ENCODE results near the gene KMT2C.
"Not testable (repeated sequence)": the region's sequence is repeated elsewhere in the genome, so short reads cannot be mapped to it uniquely, and the experiment has no call there.

Gene KMT2C

GRCh38 chr7:152399344-152399743 lies 36.5 kb downstream of the KMT2C start:
- no peaks in the 10 kb centered on the region for H3K9me3 ChIP-seq (ENCODE audit: low read length)
- H4K20me1 ChIP-seq (ENCODE audit: insufficient read depth, low read length) = no peaks in the 10 kb centered on the region
- peaks cover 96% of the 10 kb centered on the region for H3K79me2 ChIP-seq (ENCODE audit: insufficient read depth, low read length)

DNA sequence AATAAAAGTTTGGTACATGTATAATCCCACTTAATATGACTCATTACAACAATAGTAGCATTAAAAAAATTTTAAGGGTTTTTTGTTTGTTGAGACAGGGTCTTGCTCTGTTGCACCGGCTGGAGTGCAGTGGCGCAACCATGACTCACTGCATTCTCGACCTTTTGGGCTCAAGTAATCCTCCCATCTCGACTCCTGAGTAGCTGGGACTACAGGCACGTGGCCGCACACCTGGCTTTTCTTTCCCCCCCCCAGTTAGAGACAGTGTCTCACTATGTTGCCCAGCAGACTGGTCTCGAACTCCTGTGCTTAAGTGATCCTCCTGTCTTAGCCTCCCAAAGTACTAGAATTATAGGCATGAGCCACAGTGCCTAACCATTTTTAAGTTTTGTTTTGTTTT lies 40.7 kb downstream of the KMT2C start:
- no peak overlapping the region for H3K4me2 ChIP-seq (ENCODE audit: low read length)
- no peaks in the 10 kb centered on the region for H3K27me3 ChIP-seq (ENCODE audit: insufficient read depth, low read length)
- H3K79me2 ChIP-seq (ENCODE audit: insufficient read depth, low read length) = peaks cover 99% of the 10 kb centered on the region
- H3K9me3 ChIP-seq (ENCODE audit: low read length) = no peaks in the 10 kb centered on the region
- peaks cover 23% of the 10 kb centered on the region for H3K4me1 ChIP-seq (ENCODE audit: insufficient read depth, low read length, severe bottlenecking)
- no peaks in the 10 kb centered on the region; the same call in 1 of the 2 replicates for H3K36me3 ChIP-seq (ENCODE audit: insufficient read depth, low read length)
- TF ChIP-seq, protein P1, sequence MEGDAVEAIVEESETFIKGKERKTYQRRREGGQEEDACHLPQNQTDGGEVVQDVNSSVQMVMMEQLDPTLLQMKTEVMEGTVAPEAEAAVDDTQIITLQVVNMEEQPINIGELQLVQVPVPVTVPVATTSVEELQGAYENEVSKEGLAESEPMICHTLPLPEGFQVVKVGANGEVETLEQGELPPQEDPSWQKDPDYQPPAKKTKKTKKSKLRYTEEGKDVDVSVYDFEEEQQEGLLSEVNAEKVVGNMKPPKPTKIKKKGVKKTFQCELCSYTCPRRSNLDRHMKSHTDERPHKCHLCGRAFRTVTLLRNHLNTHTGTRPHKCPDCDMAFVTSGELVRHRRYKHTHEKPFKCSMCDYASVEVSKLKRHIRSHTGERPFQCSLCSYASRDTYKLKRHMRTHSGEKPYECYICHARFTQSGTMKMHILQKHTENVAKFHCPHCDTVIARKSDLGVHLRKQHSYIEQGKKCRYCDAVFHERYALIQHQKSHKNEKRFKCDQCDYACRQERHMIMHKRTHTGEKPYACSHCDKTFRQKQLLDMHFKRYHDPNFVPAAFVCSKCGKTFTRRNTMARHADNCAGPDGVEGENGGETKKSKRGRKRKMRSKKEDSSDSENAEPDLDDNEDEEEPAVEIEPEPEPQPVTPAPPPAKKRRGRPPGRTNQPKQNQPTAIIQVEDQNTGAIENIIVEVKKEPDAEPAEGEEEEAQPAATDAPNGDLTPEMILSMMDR (IDR thresholded peaks at IDR 0.05; ENCODE audit: low read length) = no peak
- no peak for TF ChIP-seq EZH2 (IDR thresholded peaks at IDR 0.05; ENCODE audit: borderline replicate concordance, low read length)
- no peak overlapping the region for H2AFZ ChIP-seq (ENCODE audit: low read length)
- no peaks in the 10 kb centered on the region for H3K9me2 ChIP-seq (ENCODE audit: low read depth, low read length)
- no peak overlapping the region for H3K9ac ChIP-seq (ENCODE audit: low read length)
- H3F3A ChIP-seq (ENCODE audit: insufficient read depth, low read length) = no peaks in the 10 kb centered on the region
- H3K4me3 ChIP-seq (ENCODE audit: low read depth, low read length, poor library complexity, severe bottlenecking) = no peak overlapping the region
- no peak overlapping the region for H3K27ac ChIP-seq (ENCODE audit: low read depth, low read length, poor library complexity, severe bottlenecking)
- no peaks in the 10 kb centered on the region for H4K20me1 ChIP-seq (ENCODE audit: insufficient read depth, low read length)

More at GRCh38 chr7:152399344-152399743, 36.5 kb downstream of the KMT2C start:
- Histone ChIP-seq H3K36me3 (ENCODE audit: insufficient read depth, low read length) (no peaks in the 10 kb centered on the region; the same call in 1 of the 2 replicates), H3K4me2 (ENCODE audit: low read length) (no peak overlapping the region), H3K4me1 (ENCODE audit: insufficient read depth, low read length, severe bottlenecking) (peaks cover 4% of the 10 kb centered on the region), H3K4me3 (ENCODE audit: low read depth, low read length, poor library complexity, severe bottlenecking) (no peak overlapping the region), H3K9me2 (ENCODE audit: low read depth, low read length) (no peaks in the 10 kb centered on the region), H2AFZ (ENCODE audit: low read length) (no peak overlapping the region), H3K27ac (ENCODE audit: low read depth, low read length, poor library complexity, severe bottlenecking) (no peak overlapping the region), H3K9ac (ENCODE audit: low read length) (no peak overlapping the region), H3K27me3 (ENCODE audit: insufficient read depth, low read length) (no peaks in the 10 kb centered on the region), H3F3A (ENCODE audit: insufficient read depth, low read length) (no peaks in the 10 kb centered on the region)
- TF ChIP-seq, protein P1 (IDR thresholded peaks at IDR 0.05; ENCODE audit: low read length) = no peak
- no peak for TF ChIP-seq EZH2 (IDR thresholded peaks at IDR 0.05; ENCODE audit: borderline replicate concordance, low read length)

GRCh38 chr7:152394214-152394613 lies 41.6 kb downstream of the KMT2C start:
- H4K20me1 ChIP-seq (ENCODE audit: insufficient read depth, low read length); H3K9ac ChIP-seq (ENCODE audit: low read length); H3K9me3 ChIP-seq (ENCODE audit: low read length); H3K27me3 ChIP-seq (ENCODE audit: insufficient read depth, low read length); H3K36me3 ChIP-seq (ENCODE audit: insufficient read depth, low read length); H2AFZ ChIP-seq (ENCODE audit: low read length); H3K9me2 ChIP-seq (ENCODE audit: low read depth, low read length); H3K4me3 ChIP-seq (ENCODE audit: low read depth, low read length, poor library complexity, severe bottlenecking); H3K4me2 ChIP-seq (ENCODE audit: low read length); H3F3A ChIP-seq (ENCODE audit: insufficient read depth, low read length); H3K27ac ChIP-seq (ENCODE audit: low read depth, low read length, poor library complexity, severe bottlenecking): not testable (repeated sequence)
- Histone ChIP-seq H3K4me1 (ENCODE audit: insufficient read depth, low read length, severe bottlenecking) (peaks cover 23% of the 10 kb centered on the region), H3K79me2 (ENCODE audit: insufficient read depth, low read length) (peaks cover 99% of the 10 kb centered on the region)

GRCh38 chr7:152392254-152392653 lies 43.5 kb downstream of the KMT2C start:
- TF ChIP-seq, protein P1 (IDR thresholded peaks at IDR 0.05; ENCODE audit: low read length) = no peak
- no peak for TF ChIP-seq EZH2 (IDR thresholded peaks at IDR 0.05; ENCODE audit: borderline replicate concordance, low read length)
- Histone ChIP-seq H3F3A (ENCODE audit: insufficient read depth, low read length) (no peaks in the 10 kb centered on the region), H3K9ac (ENCODE audit: low read length) (no peak overlapping the region), H2AFZ (ENCODE audit: low read length) (no peak overlapping the region), H3K4me2 (ENCODE audit: low read length) (no peak overlapping the region), H3K4me3 (ENCODE audit: low read depth, low read length, poor library complexity, severe bottlenecking) (no peak overlapping the region), H3K27me3 (ENCODE audit: insufficient read depth, low read length) (no peaks in the 10 kb centered on the region), H4K20me1 (ENCODE audit: insufficient read depth, low read length) (no peaks in the 10 kb centered on the region), H3K9me2 (ENCODE audit: low read depth, low read length) (no peaks in the 10 kb centered on the region), H3K36me3 (ENCODE audit: insufficient read depth, low read length) (no peaks in the 10 kb centered on the region), H3K79me2 (ENCODE audit: insufficient read depth, low read length) (peaks cover 99% of the 10 kb centered on the region), H3K27ac (ENCODE audit: low read depth, low read length, poor library complexity, severe bottlenecking) (no peak overlapping the region), H3K9me3 (ENCODE audit: low read length) (no peaks in the 10 kb centered on the region), H3K4me1 (ENCODE audit: insufficient read depth, low read length, severe bottlenecking) (peaks cover 23% of the 10 kb centered on the region)

DNA sequence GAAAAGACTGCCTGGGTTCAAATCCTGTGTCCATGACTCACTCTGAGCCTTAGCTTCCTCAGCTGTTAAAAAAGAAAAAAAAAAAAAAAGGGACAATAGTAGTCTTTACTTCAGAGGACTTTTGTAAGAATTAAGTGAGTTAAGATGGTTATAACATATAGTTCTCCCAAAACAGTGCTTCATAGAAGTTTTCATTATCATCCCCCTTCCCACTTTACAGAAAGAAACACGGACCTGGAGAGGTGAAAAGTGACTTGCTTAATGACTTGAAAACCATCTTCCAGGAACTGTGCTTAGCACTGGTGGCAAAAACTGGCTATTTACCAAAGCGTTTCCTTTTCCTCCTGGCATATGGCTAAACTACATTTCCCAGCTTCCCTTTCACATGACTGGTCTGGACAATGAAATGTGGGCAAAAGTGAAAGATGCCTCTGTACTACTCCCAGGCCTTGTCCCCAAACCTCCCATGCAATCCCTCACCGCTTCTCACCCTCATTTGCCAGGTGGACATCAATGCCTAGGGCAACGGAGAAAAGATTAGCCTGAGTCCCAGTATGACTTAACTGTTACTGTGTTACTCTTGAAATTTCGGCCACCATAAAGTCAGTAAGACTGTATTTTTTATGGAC lies 49.6 kb downstream of the KMT2C start:
- not testable (repeated sequence) for H2AFZ ChIP-seq (ENCODE audit: low read length); H3K9me2 ChIP-seq (ENCODE audit: low read depth, low read length); H3F3A ChIP-seq (ENCODE audit: insufficient read depth, low read length); H3K4me3 ChIP-seq (ENCODE audit: low read depth, low read length, poor library complexity, severe bottlenecking); H3K36me3 ChIP-seq (ENCODE audit: insufficient read depth, low read length); H3K9me3 ChIP-seq (ENCODE audit: low read length); H3K4me1 ChIP-seq (ENCODE audit: insufficient read depth, low read length, severe bottlenecking); H4K20me1 ChIP-seq (ENCODE audit: insufficient read depth, low read length); H3K27me3 ChIP-seq (ENCODE audit: insufficient read depth, low read length); H3K9ac ChIP-seq (ENCODE audit: low read length); H3K4me2 ChIP-seq (ENCODE audit: low read length); H3K27ac ChIP-seq (ENCODE audit: low read depth, low read length, poor library complexity, severe bottlenecking)
- H3K79me2 ChIP-seq (ENCODE audit: insufficient read depth, low read length) = peaks cover 97% of the 10 kb centered on the region
